ENCODE measurements around the gene KPTN. TPM values are rescaled to one million over a fixed set of nuclear protein-coding genes. Genes with fewer than 3 reads are reported as not detected.

The KPTN gene
- total RNA-seq, 1 donor: 4.0 TPM

DNA sequence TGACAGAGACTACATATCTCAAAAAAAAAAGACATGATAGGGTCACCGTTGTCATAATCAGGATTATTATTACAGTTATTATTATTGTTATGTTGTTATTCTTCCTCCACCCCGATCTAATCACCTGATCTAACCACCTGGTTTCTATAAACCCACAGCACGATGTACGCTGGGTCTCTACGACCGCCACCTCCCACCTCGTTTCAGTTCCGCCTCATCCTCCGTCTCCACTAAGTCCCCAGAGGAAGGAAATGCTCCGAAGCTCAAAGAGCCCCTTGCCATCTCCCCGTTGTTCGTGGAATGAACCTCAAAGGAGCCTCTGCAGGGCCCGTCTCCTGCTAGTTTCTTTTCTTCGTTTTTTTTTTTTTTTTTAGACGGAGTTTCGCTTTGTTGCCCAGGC, 48.8 kb downstream of the KPTN start:
- H4K20me1 ChIP-seq (ENCODE audit: insufficient read depth, low read length): no peaks in the 10 kb centered on the region
- H3K36me3 ChIP-seq (ENCODE audit: insufficient read depth, low read length): no peaks in the 10 kb centered on the region
- DNase-seq (ENCODE audit: insufficient read length, low spot score, missing footprints): no peak
- no peaks in the 10 kb centered on the region for H3K9me3 ChIP-seq (ENCODE audit: low read depth, low read length)
- H2AFZ ChIP-seq (ENCODE audit: low read length): no peak overlapping the region
- no peak overlapping the region for H3K4me3 ChIP-seq (ENCODE audit: insufficient read depth, low read length)
- H3K4me2 ChIP-seq (ENCODE audit: insufficient read depth, low read length): no peak overlapping the region
- no peak overlapping the region for H3K27ac ChIP-seq (ENCODE audit: low read depth, low read length)
- TF ChIP-seq CTCF (IDR thresholded peaks at IDR 0.05; ENCODE audit: extremely low read depth, low read depth, low read length): no peak
- H3K4me1 ChIP-seq (ENCODE audit: insufficient read depth, low read length): peaks cover 3% of the 10 kb centered on the region
- no peaks in the 10 kb centered on the region for H3K79me2 ChIP-seq (ENCODE audit: insufficient read depth, low read length)
- H3K27me3 ChIP-seq (ENCODE audit: insufficient read depth, low read length): peaks cover 2% of the 10 kb centered on the region

DNA sequence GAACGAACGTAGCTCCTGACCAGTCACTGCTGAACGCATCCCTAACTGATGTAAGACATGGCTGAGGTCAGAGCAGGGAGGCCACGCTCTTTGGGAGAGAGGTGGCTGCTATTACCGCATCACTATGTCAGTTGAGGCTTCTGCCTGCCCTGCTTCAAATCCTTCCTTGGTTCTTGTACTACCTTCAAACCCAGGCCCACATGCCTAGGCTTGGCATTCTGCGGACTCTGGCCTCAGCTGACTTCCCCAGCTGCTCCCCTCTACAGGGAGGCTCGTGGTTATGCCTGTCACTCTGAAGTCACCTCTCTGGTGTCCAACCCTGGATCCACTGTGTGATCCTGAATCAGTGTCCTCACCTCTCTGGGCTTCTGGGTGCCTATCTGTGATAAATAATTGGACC, 49.9 kb downstream of the KPTN start:
- Histone ChIP-seq H3K36me3 (ENCODE audit: insufficient read depth, low read length) (no peaks in the 10 kb centered on the region), H3K4me1 (ENCODE audit: insufficient read depth, low read length) (peaks cover 4% of the 10 kb centered on the region), H3K4me2 (ENCODE audit: insufficient read depth, low read length) (no peak overlapping the region), H3K27me3 (ENCODE audit: insufficient read depth, low read length) (peaks cover 2% of the 10 kb centered on the region), H2AFZ (ENCODE audit: low read length) (no peak overlapping the region), H3K4me3 (ENCODE audit: insufficient read depth, low read length) (no peak overlapping the region), H3K27ac (ENCODE audit: low read depth, low read length) (no peak overlapping the region), H4K20me1 (ENCODE audit: insufficient read depth, low read length) (no peaks in the 10 kb centered on the region), H3K79me2 (ENCODE audit: insufficient read depth, low read length) (no peaks in the 10 kb centered on the region), H3K9me3 (ENCODE audit: low read depth, low read length) (no peaks in the 10 kb centered on the region)
- DNase-seq (ENCODE audit: insufficient read length, low spot score, missing footprints): peak; percentile 59
- TF ChIP-seq CTCF (IDR thresholded peaks at IDR 0.05; ENCODE audit: extremely low read depth, low read depth, low read length): no peak

GRCh38 chr19:47433121-47433520, 50.9 kb downstream of the KPTN start:
- H3K4me3 ChIP-seq (ENCODE audit: insufficient read depth, low read length): no peak overlapping the region
- no peaks in the 10 kb centered on the region for H4K20me1 ChIP-seq (ENCODE audit: insufficient read depth, low read length)
- H3K36me3 ChIP-seq (ENCODE audit: insufficient read depth, low read length): no peaks in the 10 kb centered on the region
- peaks cover 9% of the 10 kb centered on the region for H3K4me1 ChIP-seq (ENCODE audit: insufficient read depth, low read length)
- H3K27ac ChIP-seq (ENCODE audit: low read depth, low read length): no peak overlapping the region
- no peak overlapping the region for H2AFZ ChIP-seq (ENCODE audit: low read length)
- no peak for TF ChIP-seq CTCF (IDR thresholded peaks at IDR 0.05; ENCODE audit: extremely low read depth, low read depth, low read length)
- DNase-seq (ENCODE audit: insufficient read length, low spot score, missing footprints): peak; percentile 84
- no peak overlapping the region for H3K4me2 ChIP-seq (ENCODE audit: insufficient read depth, low read length)
- H3K79me2 ChIP-seq (ENCODE audit: insufficient read depth, low read length): no peaks in the 10 kb centered on the region
- peaks cover 2% of the 10 kb centered on the region for H3K27me3 ChIP-seq (ENCODE audit: insufficient read depth, low read length)
- H3K9me3 ChIP-seq (ENCODE audit: low read depth, low read length): no peaks in the 10 kb centered on the region

- Histone ChIP-seq H3K4me2 (ENCODE audit: insufficient read depth, low read length) (no peak overlapping the region), H3K36me3 (ENCODE audit: insufficient read depth, low read length) (no peaks in the 10 kb centered on the region), H3K79me2 (ENCODE audit: insufficient read depth, low read length) (no peaks in the 10 kb centered on the region), H3K27ac (ENCODE audit: low read depth, low read length) (no peak overlapping the region), H3K9me3 (ENCODE audit: low read depth, low read length) (no peaks in the 10 kb centered on the region), H3K4me1 (ENCODE audit: insufficient read depth, low read length) (peaks cover 15% of the 10 kb centered on the region), H2AFZ (ENCODE audit: low read length) (no peak overlapping the region), H3K4me3 (ENCODE audit: insufficient read depth, low read length) (no peak overlapping the region), H3K27me3 (ENCODE audit: insufficient read depth, low read length) (no peaks in the 10 kb centered on the region), H4K20me1 (ENCODE audit: insufficient read depth, low read length) (peaks cover 5% of the 10 kb centered on the region)
- DNase-seq (ENCODE audit: insufficient read length, low spot score, missing footprints): no peak
- no peak for TF ChIP-seq CTCF (IDR thresholded peaks at IDR 0.05; ENCODE audit: extremely low read depth, low read depth, low read length)
Observed at GRCh38 chr19:47432499-47432898, 51.5 kb downstream of the KPTN start.

All from osteoblast (primary cell).